Tibial nerve (tissue), 4 donors: ENCODE measurements around the gene PACSIN1.

Experiments
- EP300 ChIP-seq, 2 donors: sonication (generic); formaldehyde crosslinking; IDR thresholded peaks; one replicate each; pipeline ENCODE4 v1.6.1; 2017; ENCODE audit warnings: antibody characterized with exemption in 2 of 2, mild to moderate bottlenecking in 1 of 2
- POLR2A ChIP-seq, 2 donors: fragments of 450-650 bp; IDR thresholded peaks; one replicate each; pipeline ENCODE4 v1.6.1; 2017; ENCODE audit warnings: antibody characterized with exemption in 2 of 2, mild to moderate bottlenecking in 2 of 2, moderate library complexity in 2 of 2
- TF ChIP-seq, protein P1 (sequence below), 5 experiments: fragments of 200-600 bp in 3 of 5; fragments of 450-650 bp in 2 of 5; sonication (generic) in 3 of 5; IDR thresholded peaks; one replicate each; pipeline ENCODE4 v1.5.1; 2016 to 2019; ENCODE audit warnings: antibody characterized with exemption in 5 of 5, mild to moderate bottlenecking in 3 of 5, moderate library complexity in 2 of 5

DNA sequence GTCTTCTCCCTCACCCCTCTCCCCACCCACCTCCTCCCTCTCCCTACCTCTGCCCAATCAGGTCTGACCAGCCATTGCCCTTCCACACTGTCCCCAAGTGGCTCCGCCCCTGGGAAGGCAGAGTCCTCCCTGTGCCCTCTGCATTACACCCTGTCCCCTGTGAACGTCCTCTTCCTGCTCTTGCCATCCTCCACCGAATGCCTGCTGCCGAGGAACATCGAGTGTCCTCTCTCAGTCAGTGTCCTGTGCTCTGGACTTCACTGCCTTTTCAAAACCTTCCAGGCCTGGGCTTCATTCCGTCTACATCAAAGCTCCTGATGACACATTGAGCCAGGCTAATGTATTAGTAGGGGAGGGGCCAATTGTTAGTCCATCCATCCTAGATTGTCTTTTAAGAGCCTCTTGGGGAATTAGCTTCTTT is 3.3 kb upstream of the PACSIN1 start:
- TF ChIP-seq POLR2A (IDR thresholded peaks at IDR 0.05): no peak
- TF ChIP-seq, protein P1, sequence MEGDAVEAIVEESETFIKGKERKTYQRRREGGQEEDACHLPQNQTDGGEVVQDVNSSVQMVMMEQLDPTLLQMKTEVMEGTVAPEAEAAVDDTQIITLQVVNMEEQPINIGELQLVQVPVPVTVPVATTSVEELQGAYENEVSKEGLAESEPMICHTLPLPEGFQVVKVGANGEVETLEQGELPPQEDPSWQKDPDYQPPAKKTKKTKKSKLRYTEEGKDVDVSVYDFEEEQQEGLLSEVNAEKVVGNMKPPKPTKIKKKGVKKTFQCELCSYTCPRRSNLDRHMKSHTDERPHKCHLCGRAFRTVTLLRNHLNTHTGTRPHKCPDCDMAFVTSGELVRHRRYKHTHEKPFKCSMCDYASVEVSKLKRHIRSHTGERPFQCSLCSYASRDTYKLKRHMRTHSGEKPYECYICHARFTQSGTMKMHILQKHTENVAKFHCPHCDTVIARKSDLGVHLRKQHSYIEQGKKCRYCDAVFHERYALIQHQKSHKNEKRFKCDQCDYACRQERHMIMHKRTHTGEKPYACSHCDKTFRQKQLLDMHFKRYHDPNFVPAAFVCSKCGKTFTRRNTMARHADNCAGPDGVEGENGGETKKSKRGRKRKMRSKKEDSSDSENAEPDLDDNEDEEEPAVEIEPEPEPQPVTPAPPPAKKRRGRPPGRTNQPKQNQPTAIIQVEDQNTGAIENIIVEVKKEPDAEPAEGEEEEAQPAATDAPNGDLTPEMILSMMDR (IDR thresholded peaks at IDR 0.05): no peak
- no peak for TF ChIP-seq EP300 (IDR thresholded peaks at IDR 0.05)
